Stimulated activated naive CD8-positive, alpha-beta T cell treated with anti-CD3 and anti-CD28 coated beads, Interleukin-15, Interleukin-2, amounts not matched to agents 100 U/mL and 50 U/mL, for 24 hours (primary cell): ENCODE results near the gene IQGAP2.
"Not testable (repeated sequence)": the region's sequence is repeated elsewhere in the genome, so short reads cannot be mapped to it uniquely, and the experiment has no call there.

Experiments used
- ATAC-seq: fragments of 150-1000 bp; cut with Tn5 transposase; one replicate; pipeline ENCODE4 v1.10.0; 2021
- DNase-seq: peaks from one replicate; pipeline ENCODE4 v3.0.0; 2021

IQGAP2 gene

DNA sequence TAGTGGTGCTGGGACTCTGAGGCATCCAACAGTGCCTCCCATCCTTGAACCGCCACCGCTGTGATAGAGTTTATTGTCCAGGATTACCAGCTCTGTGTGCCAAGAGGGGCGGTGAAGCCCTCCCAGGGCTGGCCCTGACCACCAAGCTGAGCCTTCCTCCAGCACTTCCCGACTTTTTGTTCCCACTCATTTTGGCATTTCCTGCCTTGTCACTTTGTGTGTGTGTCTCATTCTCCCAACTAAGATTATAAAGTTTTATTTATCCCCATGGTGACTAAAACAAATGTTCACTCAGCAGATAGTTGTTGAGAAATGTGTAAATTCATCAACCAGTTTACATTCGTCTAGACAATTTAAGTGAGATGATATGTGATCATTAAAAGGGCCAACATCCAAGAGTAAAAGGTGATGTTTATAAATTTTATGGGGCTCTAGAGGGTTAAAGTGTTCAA is 315.3 kb downstream of the IQGAP2 start:
- no peak for DNase-seq
- no peak for ATAC-seq

DNA sequence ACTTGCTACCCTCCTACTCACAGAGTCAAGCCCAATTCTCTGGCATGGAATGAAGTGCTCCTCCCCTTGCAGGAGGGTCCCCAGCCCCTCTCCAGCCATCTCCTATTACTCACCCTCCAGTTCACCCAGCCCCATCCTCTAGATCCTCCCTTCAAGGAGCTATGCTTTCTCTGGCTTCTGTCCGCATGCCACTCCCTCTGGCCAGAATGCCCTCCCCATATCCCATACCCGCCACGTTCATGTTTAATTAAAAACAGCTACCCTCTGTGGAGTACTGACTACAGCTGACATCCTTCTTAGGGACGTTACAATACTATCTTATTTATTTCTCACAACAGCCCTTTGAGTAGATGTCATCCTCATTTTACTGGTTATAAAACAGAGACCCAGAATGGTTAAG is 315.8 kb downstream of the IQGAP2 start:
- DNase-seq (no peak), ATAC-seq (no peak)

DNA sequence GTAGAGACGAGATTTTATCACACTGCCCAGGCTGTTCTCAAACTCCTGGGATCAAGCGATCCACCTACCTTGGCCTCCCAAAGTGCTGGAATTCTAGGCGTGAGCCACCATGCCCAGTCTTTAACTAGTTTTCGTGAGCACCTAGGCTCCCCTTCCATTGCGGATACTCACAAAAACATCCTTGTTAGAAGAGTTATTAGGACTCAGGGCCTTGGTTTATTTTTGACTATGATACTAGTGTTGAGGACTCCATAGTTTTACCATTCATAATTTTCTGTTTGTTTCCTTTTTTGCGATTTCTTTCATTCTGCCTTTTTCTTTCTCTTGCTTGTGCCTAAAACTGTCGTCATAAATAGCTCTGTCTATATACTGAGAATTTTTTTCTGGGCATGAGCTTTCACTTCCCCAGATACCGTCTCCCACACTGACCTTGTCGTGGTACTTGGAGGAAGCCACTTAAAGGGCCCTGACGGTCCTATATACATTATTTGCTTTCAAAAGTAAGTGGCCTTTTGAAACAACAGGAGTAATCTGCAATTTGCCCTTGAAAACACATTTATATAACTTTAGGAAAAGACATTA is 318.0 kb downstream of the IQGAP2 start:
- no peak for ATAC-seq
- no peak for DNase-seq

DNA sequence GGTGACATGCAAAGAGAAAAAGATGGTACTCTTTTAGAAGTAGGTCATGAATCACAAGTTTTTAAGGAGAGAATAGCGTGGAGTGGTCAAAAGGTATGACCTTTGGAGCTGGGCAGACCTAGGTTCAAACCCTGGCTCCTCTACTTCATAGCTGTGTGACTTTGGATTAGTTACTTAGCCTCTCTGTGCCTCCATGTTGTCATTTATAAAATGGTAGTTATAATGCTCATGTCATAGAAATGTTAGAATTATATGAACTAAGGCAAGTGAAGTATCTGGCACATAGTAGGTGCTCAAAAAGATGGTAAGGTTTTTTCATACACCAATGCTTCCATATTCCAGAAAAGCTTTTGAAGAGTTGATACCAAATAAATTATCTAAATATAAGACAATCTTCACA is 320.2 kb downstream of the IQGAP2 start:
- no peak for DNase-seq
- ATAC-seq = no peak

DNA sequence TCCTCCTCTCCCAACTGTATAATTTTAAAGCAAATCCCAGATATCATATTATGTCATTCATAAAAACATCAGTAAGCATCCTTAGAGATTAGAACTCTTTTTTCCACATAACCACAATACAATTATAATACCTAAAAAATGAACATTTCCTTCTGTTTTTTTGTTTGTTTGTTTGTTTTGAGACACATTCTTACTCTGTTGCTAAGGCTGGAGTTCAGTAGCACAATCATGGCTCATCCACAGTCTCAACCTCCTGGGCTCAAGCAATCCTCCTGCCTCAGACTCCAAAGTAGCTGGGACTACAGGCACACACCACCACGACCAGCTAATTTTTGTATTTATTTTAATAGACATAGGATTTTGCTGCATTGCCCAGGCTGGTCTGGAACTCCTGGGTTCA is 320.8 kb downstream of the IQGAP2 start:
- ATAC-seq (no peak), DNase-seq (no peak)

DNA sequence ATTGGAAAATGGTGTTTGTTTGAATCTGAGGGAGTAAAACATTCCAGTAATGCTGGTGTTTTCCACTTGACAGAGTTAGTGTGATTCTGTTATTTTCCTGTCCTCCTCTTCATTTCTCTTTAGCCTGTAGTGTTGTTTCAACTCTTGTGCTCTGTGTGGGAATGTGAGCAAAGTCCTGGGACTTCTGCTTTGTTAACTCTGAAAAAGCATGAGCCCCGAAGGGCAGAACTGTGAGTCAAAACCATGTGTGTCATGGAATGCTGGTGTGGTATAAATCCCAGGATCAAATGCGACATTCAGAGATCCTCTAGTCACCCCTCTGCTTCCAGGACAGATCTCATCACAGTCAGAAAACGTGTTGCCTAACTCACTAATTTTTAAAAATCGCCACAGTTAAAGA is 321.8 kb downstream of the IQGAP2 start:
- no peak for ATAC-seq

DNA sequence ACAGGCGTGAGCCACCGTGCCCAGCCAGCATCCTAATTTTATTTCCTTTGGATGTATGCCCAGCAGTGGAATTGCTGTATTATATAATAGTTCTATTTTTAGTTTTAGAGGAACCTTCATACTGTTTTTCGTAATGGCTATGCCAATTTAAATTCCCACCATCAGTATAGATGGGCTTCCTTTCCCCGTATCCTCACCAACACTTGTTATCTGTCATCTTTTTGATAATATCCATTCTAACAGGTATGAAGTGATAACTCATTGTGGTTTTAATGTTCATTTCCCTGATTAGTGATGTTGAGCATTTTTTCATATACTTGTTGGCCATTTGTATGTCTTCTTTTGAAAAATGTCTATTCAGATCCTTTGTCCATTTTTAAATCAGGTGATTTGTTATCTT is 325.9 kb downstream of the IQGAP2 start:
- ATAC-seq = no peak
- no peak for DNase-seq

More for the DNA sequence above, 321.8 kb downstream of the IQGAP2 start:
- DNase-seq = no peak

DNA sequence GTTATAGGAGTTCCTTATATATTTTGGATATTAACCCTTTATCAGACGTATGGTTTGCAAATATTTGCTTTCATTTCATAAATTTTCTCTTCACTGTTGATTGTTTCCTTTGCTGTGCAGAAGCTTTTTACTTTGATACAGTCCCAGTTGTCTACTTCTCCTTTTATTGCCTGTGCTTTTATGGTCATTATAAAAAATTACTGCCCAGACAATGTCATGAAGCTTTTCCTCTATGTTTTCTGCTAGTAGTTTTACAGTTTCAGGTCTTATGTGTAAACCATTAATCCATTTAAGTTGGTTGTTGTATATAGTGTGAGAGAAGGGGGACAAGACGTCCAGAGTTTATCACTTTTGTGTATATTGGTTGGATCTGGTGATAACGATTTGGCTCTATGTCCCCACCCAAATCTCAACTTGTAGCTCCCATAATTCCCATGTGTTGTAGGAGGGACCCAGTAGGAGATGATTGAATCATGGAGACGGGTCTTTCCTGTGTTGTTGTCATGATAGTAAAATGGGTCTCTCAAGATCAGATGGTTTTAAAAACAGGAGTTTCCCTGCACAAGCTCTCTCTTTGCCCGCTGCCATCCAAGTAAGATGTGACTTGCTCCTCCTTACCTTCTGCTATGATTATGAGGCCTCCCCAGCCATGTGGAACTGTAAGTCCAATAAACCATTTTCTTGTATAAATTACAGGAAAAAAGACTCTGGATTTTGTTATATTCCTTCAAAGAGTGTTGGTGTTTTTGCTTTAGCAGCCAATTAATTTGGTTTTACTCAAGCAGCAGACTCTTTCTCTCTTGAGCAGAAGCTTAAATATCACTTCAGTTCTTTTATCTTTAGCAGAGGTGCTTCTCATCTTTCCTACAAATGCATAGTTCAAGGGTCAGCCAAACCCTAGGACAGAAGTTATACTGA is 326.5 kb downstream of the IQGAP2 start:
- ATAC-seq (no peak), DNase-seq (no peak)

DNA sequence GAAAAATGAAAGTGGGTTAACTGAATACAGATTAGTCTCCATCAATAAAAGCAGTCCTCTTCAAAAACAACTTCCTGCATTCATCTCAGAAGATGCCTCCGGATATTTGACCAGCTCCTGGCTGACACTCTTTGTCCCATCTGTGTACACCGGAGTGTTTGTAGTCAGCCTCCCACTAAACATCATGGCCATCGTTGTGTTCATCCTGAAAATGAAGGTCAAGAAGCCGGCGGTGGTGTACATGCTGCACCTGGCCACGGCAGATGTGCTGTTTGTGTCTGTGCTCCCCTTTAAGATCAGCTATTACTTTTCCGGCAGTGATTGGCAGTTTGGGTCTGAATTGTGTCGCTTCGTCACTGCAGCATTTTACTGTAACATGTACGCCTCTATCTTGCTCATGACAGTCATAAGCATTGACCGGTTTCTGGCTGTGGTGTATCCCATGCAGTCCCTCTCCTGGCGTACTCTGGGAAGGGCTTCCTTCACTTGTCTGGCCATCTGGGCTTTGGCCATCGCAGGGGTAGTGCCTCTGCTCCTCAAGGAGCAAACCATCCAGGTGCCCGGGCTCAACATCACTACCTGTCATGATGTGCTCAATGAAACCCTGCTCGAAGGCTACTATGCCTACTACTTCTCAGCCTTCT is 329.4 kb downstream of the IQGAP2 start:
- DNase-seq = no peak
- no peak for ATAC-seq

DNA sequence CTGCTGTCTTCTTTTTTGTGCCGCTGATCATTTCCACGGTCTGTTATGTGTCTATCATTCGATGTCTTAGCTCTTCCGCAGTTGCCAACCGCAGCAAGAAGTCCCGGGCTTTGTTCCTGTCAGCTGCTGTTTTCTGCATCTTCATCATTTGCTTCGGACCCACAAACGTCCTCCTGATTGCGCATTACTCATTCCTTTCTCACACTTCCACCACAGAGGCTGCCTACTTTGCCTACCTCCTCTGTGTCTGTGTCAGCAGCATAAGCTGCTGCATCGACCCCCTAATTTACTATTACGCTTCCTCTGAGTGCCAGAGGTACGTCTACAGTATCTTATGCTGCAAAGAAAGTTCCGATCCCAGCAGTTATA is 329.9 kb downstream of the IQGAP2 start:
- ATAC-seq (peak; percentile 80), DNase-seq (peak; percentile 13)

DNA sequence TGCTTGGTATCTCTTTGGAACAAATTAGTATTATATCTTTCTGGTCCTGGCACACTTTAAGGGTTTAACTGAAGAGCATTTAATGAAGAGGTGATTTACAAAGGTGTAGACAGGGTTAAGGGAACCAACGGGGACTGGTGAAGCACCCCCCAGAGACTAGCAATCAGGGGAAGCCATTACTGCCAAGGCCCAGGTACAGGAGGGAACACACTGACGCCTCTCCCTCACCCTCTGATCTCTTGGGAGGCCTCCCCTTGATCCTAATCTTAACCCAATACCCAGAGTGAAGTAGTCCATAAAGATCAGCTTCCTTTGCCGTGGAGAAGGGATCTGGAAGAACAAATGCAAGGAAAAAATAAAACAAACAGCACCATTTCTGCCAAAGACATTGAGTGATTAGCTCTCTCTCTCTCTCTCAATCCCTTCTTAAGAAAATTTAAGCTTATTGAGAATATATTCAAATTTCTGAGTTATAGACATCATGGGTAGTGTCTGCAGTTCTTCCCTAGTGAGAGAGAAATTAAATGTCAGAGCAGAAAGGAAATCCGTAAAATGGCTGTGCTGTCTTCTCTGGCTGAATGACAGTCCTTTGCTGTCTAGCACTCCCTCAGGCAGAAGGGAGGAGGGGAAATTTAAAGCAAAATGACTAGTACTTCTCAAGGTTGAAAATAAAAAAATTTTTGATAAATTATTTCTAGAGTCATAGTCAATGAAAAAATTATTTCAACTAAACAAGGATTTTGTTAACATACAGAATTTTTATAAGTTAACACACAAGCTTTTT is 332.9 kb downstream of the IQGAP2 start:
- DNase-seq = no peak
- ATAC-seq = no peak

DNA sequence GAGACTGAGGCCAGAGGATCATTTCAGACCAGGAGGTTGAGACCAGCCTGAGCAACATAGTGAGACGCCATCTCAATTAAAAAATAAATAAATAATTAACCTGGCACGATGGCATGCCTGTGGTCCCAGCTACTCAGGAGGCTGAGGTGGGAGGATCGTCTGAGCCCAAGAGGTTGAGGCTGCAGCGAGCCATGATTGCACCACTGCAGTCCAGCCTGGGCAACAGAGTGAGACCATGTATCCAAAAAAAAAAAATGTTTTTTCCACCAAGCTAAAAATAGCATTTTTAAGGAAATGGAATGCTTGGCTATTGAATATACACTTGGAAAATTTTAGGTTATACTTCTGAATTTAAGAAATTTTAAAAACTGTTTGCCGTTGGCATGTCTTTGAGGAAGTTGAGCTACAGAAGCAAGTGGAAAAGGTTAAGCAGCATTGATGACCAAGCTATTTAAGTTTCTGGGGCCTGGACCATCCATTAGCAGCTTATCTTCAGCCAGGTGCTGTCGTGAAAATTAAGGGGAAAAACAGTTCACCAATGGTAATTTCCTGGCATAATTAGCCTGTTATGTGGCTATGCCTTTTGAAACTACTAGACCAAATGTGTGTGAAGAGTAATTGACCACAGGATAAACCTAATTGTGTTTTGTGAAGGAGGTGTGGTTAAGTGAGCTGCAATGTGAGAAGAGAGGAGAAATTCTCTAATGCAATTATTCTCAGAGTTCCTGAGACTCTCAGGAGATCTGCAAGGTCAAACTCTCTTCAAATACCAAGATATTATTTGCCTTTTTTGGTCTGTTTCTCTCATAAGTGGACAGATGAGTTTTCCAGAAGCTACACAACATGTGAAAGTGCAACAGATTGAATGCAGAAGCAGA is 333.8 kb downstream of the IQGAP2 start:
- DNase-seq (no peak), ATAC-seq (no peak)

DNA sequence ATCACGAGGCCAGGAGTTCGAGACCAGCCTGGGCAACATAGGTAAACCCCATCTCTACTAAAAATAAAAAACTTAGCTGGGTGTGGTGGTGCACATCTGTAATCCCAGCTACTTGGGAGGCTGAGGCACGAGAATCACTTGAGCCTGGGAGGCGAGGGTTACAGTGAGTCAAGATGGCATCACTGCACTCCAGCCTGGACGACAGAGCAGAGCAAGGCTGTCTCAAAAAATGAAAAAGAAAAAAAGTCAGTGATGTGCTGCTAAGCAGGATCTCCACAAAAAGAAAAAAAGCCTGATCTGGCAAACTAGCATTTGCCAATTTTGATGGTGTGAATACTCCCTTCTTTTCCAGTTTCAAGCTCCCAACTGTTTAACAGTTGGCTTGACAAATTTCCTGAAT is 334.8 kb downstream of the IQGAP2 start:
- ATAC-seq = no peak

DNA sequence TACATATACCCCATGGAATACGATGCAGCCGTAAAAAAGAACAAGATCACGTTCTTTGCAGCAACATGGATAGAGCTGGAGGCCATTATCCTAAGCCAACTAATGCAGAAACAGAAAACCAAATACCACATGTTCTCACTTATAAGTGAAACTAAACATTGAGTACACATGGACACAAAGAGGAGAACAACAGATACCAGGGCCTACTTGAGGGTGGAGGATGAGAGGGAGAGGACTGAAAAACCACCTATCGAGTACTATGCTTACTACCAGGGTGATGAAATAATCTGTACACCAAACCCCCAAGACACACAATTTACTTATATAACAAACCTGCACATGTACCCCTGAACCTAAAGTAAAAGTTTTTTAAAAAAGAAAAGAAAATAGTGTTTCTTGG is 338.4 kb downstream of the IQGAP2 start:
- not testable (repeated sequence) for DNase-seq, ATAC-seq

More for the DNA sequence above, 334.8 kb downstream of the IQGAP2 start:
- DNase-seq = no peak

DNA sequence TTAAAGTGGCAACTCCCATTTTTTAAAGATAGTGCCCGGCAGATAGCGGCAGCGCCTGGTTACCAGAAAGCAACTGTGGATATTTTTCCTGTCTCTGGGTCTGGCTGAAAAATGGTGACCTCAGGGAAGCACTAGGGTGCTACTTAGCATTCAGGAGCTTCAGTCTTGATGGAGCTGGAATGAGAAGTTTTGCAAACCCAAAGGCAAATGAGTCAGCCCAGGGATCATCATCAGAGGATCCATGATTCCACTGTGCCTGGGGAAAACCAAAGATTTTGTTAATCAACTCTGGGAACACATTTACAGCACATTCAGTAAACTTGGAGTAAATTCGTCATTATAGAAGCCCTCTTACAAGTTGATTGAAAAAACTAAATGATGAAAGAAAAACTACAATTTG is 339.5 kb downstream of the IQGAP2 start:
- DNase-seq (no peak), ATAC-seq (no peak)

DNA sequence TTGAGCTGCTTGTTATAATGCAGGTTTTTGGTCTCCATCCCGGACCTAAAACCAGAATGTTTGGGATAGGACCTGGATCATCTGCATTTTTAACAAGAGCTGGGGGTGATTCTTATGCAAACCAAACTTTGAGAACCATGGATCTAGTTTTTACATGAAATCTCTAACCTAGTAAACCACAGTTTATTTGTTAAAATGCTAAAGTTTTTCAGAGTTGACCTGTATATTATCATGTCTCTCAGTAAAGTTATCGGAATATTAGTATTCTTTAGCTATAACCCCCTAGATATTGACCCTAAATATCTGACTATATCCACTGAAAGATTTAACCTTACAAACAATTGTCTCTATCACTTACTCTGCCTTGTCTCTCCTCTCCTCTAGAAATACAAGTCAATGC is 341.5 kb downstream of the IQGAP2 start:
- no peak for DNase-seq

DNA sequence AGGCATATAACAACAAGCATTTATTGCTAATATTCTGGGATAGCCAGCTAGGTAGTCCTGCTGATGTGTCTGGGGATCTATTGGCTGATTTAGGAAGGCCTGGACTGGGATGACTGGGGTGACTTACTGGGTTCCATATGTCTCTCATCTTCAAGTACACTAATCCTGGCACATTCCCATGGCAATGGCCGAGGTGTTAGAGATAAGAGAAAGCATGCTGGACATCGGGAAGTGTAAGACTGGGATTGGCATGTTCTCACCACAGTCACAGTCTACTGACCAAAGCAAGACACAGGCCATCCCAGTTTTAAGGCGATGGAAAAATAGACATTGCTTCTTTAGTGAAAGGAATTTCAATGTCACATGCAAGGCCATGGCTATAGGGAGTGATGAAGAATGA is 342.6 kb downstream of the IQGAP2 start:
- ATAC-seq (no peak), DNase-seq (no peak)

More for the DNA sequence above, 341.5 kb downstream of the IQGAP2 start:
- ATAC-seq = no peak

DNA sequence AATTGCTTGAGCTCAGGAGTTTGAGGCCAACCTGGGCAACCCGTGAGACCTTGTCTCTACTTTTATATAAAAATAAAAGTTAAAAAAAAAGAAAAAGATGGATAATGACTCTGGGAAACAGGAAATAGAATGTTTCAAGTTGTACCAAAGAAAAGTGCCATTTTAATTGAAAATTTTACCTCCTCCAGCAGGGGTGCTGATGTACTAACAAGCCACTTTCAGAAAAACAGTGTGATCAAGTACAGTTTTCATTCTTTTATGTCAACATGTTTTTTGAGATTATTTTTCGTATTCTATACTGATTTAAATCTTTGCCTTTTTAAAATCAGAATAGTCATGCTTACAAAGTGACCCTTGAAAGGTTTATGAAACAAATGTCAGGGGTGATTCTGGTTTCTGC is 343.6 kb downstream of the IQGAP2 start:
- ATAC-seq = no peak
- DNase-seq = no peak

DNA sequence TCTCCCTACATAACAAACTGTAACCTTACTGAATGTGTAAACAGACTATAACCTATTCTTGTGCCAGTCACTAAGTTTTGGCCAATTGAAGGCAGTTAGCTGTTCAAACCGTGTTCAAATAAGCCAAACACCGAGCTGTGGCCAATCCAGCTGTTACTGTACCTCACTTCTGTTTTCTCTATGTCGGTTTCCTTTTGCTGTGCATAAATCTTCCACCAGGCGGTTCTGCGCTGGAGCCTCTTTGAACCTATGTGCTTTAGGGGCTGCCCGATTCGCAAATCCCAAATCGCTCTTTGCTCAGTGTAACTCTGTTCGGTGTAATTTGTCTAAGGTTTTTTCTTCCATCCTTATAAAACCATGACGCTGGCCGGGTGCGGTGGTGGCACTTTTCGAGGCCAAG is 344.6 kb downstream of the IQGAP2 start:
- DNase-seq (no peak), ATAC-seq (no peak)

DNA sequence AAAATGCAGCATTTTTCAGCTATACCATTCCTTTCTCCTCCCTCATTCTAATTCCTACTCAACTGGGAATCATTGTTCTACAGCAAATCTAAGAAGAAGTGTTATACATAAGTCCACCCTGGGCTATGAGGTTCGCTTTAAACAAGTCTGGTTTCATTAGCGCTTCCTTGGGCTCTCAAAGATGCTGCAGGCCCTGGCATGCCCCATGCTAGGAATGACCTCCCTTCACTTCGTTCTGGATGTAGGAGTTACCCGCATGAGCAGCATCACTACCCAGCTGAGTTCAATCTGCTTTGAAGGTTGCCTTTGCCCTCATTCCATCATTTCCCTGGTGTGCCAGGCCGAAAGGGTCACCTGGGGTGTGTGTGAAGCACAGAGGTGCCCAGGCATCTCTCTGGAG is 348.2 kb downstream of the IQGAP2 start:
- ATAC-seq = no peak

DNA sequence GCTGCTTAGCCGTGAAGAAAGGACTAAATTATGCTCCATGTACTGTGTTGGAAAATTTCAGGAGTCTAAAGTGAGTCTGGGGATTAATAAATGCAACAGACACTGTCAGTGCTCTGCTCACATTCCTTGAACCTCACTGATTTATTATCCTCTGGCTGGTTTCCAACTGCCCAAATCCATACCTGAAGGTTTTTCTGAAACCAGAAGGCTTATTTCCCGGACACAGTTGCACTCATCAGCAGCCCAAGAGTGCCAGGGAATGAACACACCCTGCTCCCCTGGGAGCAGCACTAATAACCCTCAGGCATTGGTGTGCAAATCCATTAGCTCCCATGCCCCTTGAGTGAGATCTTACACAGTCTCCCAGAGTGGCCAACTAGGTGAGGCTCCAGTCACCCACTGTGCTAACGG is 351.6 kb downstream of the IQGAP2 start:
- ATAC-seq = no peak
- DNase-seq = no peak

More for the DNA sequence above, 348.2 kb downstream of the IQGAP2 start:
- no peak for DNase-seq
